Astrocyte (in vitro differentiated cells and primary cell): ENCODE measurements around the gene WNT7A.

Source experiments
- CTCF ChIP-seq: IDR thresholded peaks from 2 replicates; pipeline ENCODE4 v1.5.1; 2011; ENCODE audit warnings: low read depth, mild to moderate bottlenecking, inconsistent platforms, low read length, moderate library complexity; ENCODE audit not compliant: insufficient read depth
- EZH2 ChIP-seq: IDR thresholded peaks from 2 replicates; pipeline ENCODE4 v1.6.1; 2012; ENCODE audit warnings: mild to moderate bottlenecking, low read length, inconsistent platforms; ENCODE audit not compliant: insufficient read depth

- no peak for TF ChIP-seq CTCF
- TF ChIP-seq EZH2, result no peak
These were observed 58.7 kb downstream of the WNT7A start for GRCh38 chr3:13821126-13821525.
